ENCODE results near the gene NRXN3.

DNA sequence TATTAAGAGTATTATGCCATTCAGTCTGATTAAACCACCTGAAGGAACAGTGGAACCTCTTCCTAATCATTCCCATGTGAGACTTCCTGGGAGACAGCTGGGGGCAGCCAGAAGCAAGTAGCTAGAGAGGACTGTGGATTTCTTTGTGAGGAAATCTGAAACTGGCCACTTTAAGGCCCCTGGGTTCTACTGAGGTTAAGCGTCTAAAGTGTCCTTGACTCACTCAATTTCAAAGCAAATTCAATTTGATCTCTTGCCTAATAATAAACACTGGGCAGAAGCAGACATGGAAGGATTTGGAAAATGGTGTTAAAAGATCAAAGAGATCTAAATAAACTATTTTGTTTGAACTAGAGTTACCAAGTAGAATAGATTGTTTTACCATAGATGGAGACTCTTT is 909.9 kb downstream of the NRXN3 start:
- TF ChIP-seq, protein P1, sequence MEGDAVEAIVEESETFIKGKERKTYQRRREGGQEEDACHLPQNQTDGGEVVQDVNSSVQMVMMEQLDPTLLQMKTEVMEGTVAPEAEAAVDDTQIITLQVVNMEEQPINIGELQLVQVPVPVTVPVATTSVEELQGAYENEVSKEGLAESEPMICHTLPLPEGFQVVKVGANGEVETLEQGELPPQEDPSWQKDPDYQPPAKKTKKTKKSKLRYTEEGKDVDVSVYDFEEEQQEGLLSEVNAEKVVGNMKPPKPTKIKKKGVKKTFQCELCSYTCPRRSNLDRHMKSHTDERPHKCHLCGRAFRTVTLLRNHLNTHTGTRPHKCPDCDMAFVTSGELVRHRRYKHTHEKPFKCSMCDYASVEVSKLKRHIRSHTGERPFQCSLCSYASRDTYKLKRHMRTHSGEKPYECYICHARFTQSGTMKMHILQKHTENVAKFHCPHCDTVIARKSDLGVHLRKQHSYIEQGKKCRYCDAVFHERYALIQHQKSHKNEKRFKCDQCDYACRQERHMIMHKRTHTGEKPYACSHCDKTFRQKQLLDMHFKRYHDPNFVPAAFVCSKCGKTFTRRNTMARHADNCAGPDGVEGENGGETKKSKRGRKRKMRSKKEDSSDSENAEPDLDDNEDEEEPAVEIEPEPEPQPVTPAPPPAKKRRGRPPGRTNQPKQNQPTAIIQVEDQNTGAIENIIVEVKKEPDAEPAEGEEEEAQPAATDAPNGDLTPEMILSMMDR (IDR thresholded peaks at IDR 0.05; ENCODE audit: insufficient read depth, low read length, poor library complexity, severe bottlenecking) = no peak
- TF ChIP-seq EZH2phosphoT487 (conservative IDR thresholded peaks at IDR 0.05; ENCODE audit: low read length) = no peak
